ENCODE results near the gene PCNX1.
"Not testable (repeated sequence)": the region's sequence is repeated elsewhere in the genome, so short reads cannot be mapped to it uniquely, and the experiment has no call there.

Gene PCNX1

DNA sequence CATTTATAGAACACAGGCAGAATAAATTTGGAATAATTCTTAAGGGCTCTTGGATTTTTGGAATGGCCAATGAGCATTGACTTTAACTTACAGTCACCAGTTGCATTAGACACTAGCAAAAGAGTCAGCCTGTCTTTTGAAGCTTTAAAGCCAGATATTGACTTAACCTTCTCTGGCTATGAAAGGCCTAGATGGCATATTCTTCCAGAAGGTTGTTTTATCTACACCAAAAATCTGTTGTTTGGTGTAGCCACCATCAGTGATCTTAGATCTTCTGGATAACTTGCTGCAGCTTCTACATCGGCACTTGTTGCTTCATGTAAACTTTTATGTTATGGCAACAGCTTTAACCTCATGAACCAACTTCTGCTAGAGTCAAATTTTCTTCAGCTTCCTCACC is 10.4 kb downstream of the PCNX1 start:
- DNase-seq: no peak

GRCh38 chr14:70919774-70920173 is 12.5 kb downstream of the PCNX1 start:
- DNase-seq: no peak

- no peak for DNase-seq
Measured at GRCh38 chr14:70920608-70921007, 13.3 kb downstream of the PCNX1 start.

GRCh38 chr14:70921669-70922068 is 14.4 kb downstream of the PCNX1 start:
- no peak for DNase-seq

DNA sequence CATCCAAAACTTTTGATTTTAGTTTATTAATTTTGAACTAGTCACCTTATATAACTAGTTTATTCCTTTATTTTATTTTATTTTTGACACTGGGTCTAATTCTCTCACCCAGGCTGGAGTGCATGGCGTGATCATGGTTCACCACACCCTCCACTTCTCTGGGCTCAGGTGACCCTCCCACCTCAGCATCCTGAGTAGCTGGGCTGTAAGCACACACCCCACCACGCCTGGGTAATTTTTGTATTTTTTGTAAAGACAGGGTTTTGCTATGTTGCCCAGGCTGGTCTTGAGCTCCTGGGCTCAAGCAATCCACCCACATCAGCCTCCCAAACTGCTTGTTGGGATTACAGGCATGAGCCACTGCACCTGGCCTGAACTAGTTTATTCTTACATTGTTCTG is 17.3 kb downstream of the PCNX1 start:
- no peak for DNase-seq

DNA sequence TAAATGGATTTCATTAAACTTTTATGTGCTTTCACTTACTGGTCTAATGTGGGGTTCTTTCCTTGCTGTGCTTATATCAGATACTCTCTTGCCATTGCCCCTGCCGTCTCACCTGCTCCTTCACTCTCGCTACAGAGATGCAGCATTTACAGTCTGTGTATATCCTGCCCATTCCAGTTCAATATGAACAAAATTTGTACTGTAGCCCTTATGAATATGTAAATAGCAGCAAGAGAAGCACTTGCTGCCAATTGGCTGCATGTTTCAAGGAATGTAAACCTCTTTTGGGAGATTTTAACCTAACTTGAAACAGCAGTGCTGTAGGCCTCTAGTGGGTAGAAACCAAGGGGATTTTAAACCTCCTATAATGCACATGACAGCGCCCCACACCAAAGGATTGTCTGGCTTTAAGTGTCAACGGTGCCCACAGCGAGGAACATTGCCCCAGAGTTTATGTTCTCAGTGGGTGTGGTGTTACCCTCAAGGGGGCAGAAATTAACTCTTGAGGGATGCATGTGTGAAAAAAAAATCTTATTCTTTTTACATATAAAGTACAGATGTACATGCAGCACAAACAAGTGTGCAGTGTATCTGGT is 19.1 kb downstream of the PCNX1 start:
- DNase-seq: no peak

- no peak for DNase-seq
Measured at GRCh38 chr14:70931008-70931407, 23.7 kb downstream of the PCNX1 start.

GRCh38 chr14:70934084-70934483 is 26.8 kb downstream of the PCNX1 start:
- DNase-seq: no peak

GRCh38 chr14:70934502-70935134 is 27.4 kb downstream of the PCNX1 start:
- no peak for DNase-seq

DNA sequence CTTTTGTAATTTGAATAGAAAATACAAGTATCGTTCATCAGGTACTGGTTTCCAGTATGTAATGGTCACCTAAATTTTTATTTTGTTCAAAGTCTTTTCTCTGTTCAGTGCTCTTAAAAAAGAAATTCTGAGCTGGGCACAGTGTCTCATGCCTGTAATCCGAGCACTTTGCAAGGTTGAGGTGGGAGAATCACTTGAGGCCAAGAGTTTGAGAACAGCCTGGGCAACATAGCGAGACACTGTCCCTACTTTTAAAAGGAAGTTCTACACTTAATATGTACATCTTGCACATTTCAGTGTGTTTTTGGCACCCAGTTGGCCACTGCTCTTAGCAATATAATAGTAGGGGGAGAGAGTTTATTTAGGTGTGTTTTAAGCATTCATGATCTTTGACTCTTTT is 27.9 kb downstream of the PCNX1 start:
- no peak for DNase-seq

DNA sequence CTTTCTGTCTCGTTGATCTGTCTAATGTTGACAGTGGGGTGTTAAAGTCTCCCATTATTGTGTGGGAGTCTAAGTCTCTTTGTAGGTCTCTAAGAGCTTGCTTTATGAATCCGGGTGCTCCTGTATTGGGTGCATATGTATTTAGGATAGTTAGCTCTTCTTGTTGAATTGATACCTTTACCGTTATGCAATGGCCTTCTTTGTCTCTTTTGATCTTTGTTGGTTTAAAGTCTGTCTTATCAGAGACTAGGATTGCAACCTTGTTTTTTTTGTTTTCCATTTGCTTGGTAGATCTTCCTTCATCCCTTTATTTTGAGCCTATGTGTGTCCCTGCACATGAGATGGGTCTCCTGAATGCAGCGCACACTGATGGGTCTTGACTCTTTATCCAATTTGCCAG is 32.4 kb downstream of the PCNX1 start:
- DNase-seq: not testable (repeated sequence)

DNA sequence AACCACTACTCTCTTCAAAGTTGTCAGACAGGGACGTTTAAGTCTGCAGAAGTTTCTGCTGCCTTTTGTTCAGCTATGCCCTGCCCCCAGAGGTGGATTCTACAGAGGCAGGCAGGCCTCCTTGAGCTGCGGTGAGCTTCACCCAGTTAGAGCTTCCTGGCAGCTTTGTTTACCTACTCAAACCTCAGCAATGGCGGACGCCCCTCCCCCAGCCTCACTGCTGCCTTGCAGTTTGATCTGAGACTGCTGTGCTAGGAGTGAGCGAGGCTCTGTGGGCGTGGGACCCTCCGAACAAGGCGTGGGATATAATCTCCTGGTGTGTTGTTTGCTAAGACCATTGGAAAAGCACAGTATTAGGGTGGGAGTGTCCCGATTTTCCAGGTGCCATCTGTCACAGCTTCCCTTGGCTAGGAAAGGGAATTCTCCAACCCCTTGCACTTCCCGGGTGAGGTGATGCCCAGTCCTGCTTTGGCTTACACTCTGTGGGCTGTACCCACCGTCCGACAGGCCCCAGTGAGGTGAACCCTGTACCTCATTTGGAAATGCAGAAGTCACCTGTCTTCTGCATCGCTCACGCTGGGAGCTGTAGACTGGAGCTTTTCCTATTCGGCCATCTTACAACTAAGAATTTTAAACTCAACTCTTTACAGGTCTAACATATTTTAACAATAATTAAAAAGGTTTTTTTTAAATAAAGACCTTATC is 34.5 kb downstream of the PCNX1 start:
- peak; percentile 82 for DNase-seq

DNA sequence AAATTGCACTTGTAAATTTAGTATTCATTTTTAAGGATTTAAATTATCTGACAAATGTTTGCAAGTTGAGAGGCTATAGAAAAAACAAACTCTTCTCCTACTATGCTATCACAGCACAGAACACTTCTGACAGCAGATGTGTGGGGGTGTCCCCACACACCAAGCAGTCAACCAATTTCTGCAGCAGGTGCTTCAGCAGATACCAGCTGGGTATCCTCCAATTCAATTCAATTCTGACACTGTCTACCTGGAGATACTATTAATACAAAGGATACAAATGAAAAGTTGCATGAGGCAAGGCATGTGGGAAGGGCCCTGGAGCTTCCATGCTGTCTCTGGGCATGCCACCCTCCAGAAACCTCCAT is 35.1 kb downstream of the PCNX1 start:
- no peak for DNase-seq

GRCh38 chr14:70942721-70943120 is 35.5 kb downstream of the PCNX1 start:
- not testable (repeated sequence) for DNase-seq

DNA sequence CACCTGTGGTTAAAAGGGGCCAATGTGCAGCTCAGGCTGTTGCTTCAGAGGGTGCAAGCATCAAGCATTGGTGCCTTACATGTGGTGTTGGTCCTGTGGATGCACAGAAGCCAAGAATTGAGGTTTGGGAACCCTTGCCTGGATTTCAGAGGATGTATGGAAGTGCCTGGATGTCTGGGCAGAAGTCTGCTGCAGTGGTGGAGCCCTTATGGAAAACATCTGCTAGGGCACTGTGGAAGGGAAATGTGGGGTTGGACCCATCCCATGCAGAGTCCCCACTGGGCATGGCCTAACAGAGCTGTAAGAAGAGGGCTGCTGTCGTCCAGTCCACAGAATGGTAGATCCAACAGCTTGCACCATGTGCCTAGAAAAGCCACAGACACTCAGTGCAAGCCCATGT is 36.6 kb downstream of the PCNX1 start:
- no peak for DNase-seq

GRCh38 chr14:70947739-70948138 is 40.5 kb downstream of the PCNX1 start:
- no peak for DNase-seq

- DNase-seq: no peak
Measured at GRCh38 chr14:70952485-70952884, 45.2 kb downstream of the PCNX1 start.

DNA sequence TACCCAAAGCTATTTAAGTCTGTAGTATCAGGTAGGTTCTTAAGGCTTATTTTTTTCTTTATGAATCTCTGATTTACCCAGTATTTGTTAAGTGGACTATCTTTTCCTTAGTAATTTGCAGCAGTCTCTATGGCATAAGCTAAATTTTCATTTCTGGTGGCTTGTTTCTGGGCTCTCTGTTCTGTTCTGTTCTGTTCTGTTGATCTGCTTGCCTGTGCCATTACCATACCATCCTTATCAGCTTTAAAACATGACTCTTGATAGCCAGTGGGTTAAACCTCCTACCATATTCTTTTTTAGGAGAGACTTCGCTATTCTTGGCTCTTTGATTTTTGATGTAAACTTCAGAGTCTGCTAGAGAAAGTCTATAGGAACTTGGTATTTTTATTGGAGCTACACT is 46.8 kb downstream of the PCNX1 start:
- DNase-seq: no peak

DNA sequence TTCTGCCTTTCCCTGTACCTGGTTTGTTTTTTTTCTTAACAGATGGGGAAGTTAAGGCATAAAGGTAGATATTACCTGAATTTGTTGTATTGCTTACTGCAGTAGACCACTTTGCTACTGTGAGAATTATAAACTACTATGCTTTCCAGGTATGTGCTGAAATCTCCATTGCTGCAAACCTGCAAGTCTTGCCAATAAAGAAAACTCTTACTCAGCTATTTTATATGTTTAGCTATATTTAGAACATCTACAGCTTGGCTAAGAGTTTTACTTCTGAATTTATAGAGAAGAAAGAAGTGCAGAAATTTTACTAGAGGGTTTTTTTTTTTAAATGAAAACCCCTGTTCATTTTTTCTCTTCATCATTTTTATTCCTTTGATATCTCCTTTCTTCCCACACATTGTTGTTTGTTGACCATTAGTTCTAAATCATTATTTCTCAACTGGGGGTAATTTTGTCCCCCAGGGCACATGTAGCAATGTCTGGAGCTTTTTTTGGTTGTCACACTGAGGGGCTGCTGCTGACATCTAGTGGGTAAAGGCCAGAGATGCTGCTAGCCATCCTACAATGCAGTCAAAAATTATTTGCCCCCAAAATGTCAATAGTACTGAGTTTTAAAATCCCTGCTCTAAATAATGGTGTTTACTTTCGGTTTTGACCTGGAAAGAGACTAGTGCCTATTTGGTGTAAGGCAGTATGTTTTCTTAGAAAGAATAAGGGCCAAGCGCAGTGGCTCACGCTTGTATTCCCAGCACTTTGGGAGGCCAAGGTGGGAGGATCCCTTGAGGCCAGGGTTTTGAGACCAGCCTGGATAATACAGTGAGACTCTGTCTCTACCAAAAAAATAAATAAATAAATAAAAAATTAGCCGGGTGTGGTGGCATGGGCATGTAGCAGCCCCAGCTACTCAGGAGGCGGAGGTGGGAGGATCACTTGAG is 48.6 kb downstream of the PCNX1 start:
- DNase-seq: peak; percentile 69

GRCh38 chr14:70956511-70956910 is 49.3 kb downstream of the PCNX1 start:
- DNase-seq: no peak

- DNase-seq: no peak
Measured at GRCh38 chr14:70957710-70958109, 50.5 kb downstream of the PCNX1 start.

DNA sequence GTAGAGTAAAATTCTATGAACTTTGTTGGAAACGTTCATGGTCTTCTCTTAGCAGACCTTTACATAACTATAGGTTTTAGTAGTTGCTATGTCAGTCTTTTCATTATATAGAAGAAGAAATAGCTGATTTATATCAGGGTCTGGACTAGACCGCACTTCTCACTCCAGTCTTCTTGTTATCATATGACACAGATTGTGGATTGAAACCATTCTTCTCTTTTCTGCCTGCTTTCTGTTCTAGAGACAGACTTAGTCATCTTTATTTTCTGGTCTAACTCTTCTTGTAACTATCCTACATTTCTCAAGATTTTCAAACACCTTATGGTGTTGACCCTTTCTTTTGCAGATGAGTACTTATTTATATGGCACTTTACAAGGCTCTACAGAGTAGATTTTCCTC is 55.7 kb downstream of the PCNX1 start:
- no peak for DNase-seq

GRCh38 chr14:70964492-70964891 is 57.2 kb downstream of the PCNX1 start:
- no peak for DNase-seq
